ENCODE measurements around the gene TBXA2R.

The TBXA2R gene

DNA sequence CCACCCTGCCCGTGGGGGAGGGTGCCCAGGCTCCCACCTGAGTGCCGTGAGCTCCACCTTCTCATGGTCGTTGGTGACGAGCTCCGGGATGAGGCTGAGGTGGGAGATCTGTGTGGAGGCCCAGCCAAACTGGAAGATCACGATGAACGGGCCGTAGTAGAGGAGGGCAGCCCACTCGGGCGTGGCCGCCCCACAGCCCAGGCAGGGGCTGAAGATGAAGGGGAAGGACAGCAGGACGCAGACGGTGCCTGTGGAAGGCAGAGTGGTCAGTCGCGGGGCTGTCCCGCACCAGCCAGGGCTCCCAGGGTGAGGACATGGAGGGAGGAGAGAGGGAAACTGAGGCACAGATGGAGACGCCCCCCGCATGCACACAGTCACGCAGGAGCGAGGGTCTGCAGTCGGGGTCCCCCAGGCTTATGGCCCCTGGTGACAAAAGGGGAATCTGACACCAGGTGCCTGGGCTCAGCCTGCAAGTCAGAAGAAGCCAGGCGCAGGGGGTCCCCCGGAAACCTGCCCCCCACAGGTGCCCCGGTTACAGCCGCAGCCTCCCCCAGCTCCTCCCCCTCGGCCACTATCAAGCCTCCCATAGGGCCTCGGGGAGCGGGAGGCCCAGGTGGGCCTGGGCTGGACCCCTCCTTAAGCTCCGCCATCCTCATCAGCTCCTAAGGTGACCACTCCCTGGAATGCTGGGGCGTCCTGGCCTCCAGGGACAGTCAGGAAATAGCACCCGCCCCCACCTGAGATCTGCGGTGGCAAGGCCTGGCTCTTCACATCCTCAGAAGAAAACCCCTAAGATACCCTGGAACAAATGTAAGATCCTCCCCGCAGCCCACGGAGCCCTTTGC is 55.5 kb downstream of the TBXA2R start:
- DNase-seq: no peak

DNA sequence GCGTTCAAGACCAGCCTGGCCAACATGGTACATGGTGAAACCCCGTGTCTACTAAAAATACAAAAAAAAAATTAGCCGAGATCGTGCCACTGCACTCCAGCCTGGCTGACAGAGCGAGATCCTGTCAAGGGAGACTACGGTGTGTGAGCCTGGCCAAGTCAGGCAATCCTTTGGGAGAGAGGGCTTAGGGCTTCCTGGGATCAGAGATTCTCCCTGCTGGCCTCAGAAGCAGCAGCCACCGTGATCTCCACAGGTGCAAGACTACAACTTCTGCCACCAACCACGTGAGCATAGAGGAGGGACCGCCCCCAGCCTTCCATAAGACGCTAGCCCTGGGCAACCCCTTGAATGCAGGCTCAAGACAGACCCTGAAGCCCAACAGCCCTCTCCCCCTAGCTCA is 56.9 kb downstream of the TBXA2R start:
- no peak for DNase-seq

DNA sequence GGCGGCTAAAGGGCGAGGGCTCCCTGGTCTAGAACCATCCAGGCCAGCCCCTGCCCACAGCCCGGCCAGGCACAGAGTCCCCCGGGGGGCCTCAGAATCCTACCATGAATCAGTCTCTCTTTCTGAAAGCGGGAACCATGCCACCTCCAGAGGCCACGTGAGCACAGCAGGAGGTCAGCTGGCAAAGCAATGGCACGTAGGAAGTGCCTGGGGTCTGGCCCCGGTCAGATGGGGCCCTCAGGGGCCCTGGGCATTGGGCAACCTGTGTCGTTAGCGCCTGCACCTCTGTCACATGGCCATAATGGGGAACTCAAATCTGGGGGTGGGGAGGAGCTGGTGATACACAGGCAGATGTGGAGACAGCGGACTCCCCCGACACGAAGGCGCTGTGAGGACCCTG is 58.1 kb downstream of the TBXA2R start:
- DNase-seq: no peak

DNA sequence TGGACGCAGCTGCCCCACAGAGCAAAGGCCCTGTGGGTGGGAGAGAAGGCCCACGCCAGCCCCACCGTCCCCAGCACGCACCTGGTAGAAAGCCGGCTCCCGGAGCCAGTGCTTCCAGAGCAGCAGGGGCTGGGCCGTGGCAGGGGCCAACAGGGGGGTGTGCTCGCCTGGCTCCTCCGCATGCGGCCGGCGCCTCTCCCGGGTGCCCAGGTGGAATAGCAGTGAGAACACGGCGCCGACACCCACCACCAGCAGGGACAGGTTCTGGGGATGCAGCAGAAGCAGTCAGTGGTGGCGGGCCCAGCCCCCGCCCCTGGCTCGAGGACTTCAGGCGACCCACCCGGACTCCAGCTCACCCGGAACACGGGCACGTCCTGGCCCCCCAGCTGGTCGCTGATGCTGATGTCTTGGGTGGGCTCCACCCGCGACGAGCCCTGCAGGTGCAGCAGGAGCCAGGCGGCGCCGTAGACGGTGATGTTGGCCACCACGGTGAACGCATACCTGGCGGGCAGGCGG is 58.9 kb downstream of the TBXA2R start:
- no peak for DNase-seq

DNA sequence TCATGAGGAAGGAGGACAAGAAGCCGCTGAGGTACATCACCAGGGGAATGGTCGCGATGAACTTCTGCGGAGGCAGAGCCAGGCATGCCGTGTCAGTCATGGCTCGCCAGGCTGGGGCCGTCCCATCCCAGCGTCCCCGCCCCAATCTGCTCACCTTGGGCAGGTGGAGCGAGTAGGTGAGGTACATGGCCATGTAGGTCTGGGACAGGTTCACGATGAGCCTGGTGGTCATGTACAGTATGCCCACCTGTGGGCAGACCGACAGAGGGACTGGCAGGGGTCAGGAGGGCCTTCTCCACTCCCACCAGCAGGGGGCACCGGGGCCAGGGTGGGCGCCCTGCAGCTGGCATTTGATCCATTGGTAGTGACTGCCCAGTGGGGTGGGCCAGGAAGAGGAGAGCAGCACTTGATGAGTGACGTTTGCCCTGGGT is 59.4 kb downstream of the TBXA2R start:
- no peak for DNase-seq

DNA sequence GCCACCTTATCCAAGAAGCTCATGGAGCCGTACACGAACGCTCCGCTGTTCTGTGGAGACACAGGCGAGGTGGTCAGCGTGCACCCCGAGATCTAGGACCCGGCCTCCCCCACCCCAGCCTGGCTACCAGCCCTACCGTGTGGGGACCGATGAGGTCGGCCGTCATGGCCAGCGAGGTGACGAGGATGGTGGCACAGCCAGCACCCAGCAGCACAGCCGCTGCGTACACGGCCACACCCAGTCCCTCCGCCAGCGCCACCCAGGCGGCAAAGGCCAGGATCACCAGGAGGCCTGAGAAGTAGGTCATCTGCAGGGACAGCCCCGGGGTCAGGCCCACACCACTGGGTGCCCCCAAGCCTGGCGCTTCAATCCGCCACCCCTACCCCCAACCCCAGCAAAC is 60.6 kb downstream of the TBXA2R start:
- no peak for DNase-seq

DNA sequence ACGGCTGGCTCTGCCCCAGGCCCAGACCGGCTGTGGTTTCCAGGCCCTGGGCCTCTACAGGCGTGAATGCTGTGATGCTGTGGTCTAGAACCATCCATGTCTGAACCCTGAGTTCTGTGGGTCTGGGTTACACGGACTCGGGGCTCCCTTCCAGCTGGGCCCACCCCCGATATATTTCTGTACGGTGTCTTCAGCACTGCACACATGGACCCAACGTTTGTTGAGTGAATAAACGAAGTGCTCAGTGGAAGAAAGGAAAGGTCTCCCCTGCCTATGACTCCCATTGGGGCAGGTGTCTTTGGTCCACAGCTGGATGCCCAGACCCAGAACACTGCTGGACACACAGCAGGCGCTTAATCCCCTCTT is 61.0 kb downstream of the TBXA2R start:
- no peak for DNase-seq

DNA sequence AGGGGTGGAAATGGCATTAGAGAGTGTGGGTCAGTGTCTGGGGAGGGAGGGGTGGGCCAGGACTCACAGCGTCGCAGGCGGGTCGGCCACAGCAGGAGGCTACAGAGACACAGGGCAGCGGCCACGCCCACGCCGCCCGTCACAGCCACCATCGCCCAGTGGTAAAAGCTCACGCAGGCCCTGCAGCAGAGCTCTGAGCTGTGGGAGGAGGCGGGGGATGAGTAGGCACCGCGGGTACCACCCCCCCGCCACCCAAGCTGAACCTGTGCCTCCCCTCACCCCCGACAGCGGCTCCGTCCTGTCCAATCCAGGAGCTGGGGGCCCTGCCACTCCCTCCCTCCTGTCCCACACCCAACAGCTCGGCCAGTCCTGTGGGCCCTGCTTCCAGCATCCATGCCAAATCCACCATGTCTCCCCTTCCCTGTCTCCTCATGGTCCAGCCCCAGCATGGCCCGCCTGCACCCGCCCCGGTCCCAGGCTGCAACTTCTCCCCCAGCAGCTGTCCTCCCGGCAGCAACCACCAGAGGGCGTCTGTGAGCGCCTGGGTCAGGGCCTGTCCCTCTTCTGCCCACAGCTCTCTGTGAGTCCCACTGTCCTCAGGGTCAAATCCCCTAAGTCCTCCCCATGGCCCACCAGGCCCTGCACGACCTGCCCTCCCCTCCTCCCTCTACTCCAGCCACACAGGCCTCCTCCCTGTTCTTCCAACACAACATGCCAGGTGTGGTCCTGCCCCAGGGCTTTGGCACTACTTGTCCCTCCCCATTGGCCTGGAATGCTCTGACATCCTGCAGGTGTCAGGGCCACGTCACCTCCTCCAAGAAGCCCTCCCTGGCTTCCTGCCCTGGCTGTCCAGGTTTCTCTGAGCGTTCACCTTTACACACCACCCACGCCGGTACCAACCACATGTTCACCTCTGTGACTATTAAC is 61.7 kb downstream of the TBXA2R start:
- DNase-seq: no peak

Measured in NCI-H2029 (cell line).